HepG2 (cell line): ENCODE measurements around the gene RERE. TPM values are rescaled to one million over a fixed set of nuclear protein-coding genes. Genes with fewer than 3 reads are reported as not detected.

Experiments
- ATAC-seq: fragments of 200-7000 bp; cut with Tn5 transposase; 3 replicates; pipeline ENCODE4 v1.9.1; 2020; ENCODE audit warnings: mild to moderate bottlenecking, moderate library complexity
- BruUV-seq: library from RNA; stranded (reverse); fragments of 400-500 nt; replicated peaks from 2 replicates; lab custom pipeline; 2021; lab: Mats Ljungman, UMichigan
- CTCF ChIA-PET: fragments of 300-600 bp; formaldehyde crosslinking; extraction: SDS; loops from one replicate; lab custom pipeline; 2021; ENCODE audit warnings: low total read pairs, inconsistent platforms, low intra/inter-chr PET ratio; lab: Yijun Ruan, JAX
- POLR2A ChIA-PET: fragments of 350-600 bp; sonication (Branson Sonifier 250); formaldehyde crosslinking; loops from one replicate; lab custom pipeline; 2020; ENCODE audit warnings: antibody characterized with exemption, inconsistent platforms; lab: Yijun Ruan, JAX
- DNase-seq: peaks from one replicate; pipeline ENCODE4 v3.0.0-alpha.2; 2015; ENCODE audit warnings: low spot score
- FAIRE-seq: peaks from 3 replicates; lab custom pipeline; 2011; peaks lifted over from hg19 to GRCh38; lab: Jason Lieb, UNC
- H2AFZ ChIP-seq: one replicate; pipeline ENCODE4 v1.6.1; 2011; ENCODE audit warnings: low read length, inconsistent platforms
- H3K27ac ChIP-seq: fragments of 300-600 bp; 3 replicates; pipeline ENCODE4 v1.8.0; 2011; ENCODE audit warnings: mixed run types, mild to moderate bottlenecking, mixed read lengths, low read length, inconsistent platforms; ENCODE audit not compliant: insufficient read depth; ENCODE audit errors: extremely low read length
- H3K27me3 ChIP-seq, 2 experiments: fragments of 200-600 bp in 1 of 2; 2 replicates in 1 of 2; 3 replicates in 1 of 2; pipeline versions ENCODE4 v1.6.0 to v1.8.0; 2011; ENCODE audit warnings: low read length in 2 of 2, mild to moderate bottlenecking in 2 of 2, moderate library complexity in 2 of 2, inconsistent platforms in 1 of 2; ENCODE audit not compliant: insufficient read depth in 2 of 2, control insufficient read depth in 1 of 2
- H3K36me3 ChIP-seq, 2 experiments: fragments of 200-600 bp in 1 of 2; replicated peaks in 1 of 2; 2 replicates in 1 of 2; 3 replicates in 1 of 2; pipeline versions ENCODE4 v1.5.1 to v1.8.0; 2011; ENCODE audit warnings: low read length in 2 of 2, inconsistent platforms in 1 of 2; ENCODE audit not compliant: insufficient read depth in 2 of 2, control insufficient read depth in 1 of 2
- H3K4me1 ChIP-seq: 2 replicates; pipeline ENCODE4 v1.5.1; 2012; ENCODE audit warnings: low read length, inconsistent platforms; ENCODE audit not compliant: insufficient read depth
- H3K4me2 ChIP-seq: 2 replicates; pipeline ENCODE4 v1.6.0; 2011; ENCODE audit warnings: low read depth, low read length, inconsistent platforms
- H3K4me3 ChIP-seq, 3 experiments: fragments of 200-600 bp in 1 of 3; sonication (generic), shearing (Covaris generic) in 1 of 3; replicated peaks in 1 of 3; 2 replicates each; pipeline ENCODE4 v1.5.1; 2011 to 2016; ENCODE audit warnings: low read length in 3 of 3, inconsistent platforms in 2 of 3, low read depth in 2 of 3, mild to moderate bottlenecking in 2 of 3, control low read depth in 1 of 3, mixed read lengths in 1 of 3; ENCODE audit not compliant: insufficient read depth in 1 of 3
- H3K79me2 ChIP-seq: one replicate; pipeline ENCODE4 v1.6.1; 2011; ENCODE audit warnings: low read length, inconsistent platforms; ENCODE audit not compliant: insufficient read depth
- H3K9ac ChIP-seq: 2 replicates; pipeline ENCODE4 v1.6.0; 2011; ENCODE audit warnings: mild to moderate bottlenecking, low read depth, low read length, inconsistent platforms; ENCODE audit not compliant: insufficient read depth
- H3K9me3 ChIP-seq: 2 replicates; pipeline ENCODE4 v1.5.1; 2012; ENCODE audit warnings: mild to moderate bottlenecking, low read length
- H4K20me1 ChIP-seq: 2 replicates; pipeline ENCODE4 v1.6.0; 2011; ENCODE audit warnings: inconsistent platforms, mild to moderate bottlenecking, low read length, moderate library complexity; ENCODE audit not compliant: insufficient read depth
- E2F1 ChIP-seq: sonication (generic); formaldehyde crosslinking; IDR thresholded peaks from 2 replicates; pipeline ENCODE4 v1.5.0; 2020; ENCODE audit warnings: missing genetic modification reagents
- FOXP1 ChIP-seq, 2 experiments: fragments of 450-650 bp in 1 of 2; IDR thresholded peaks; 2 replicates each; pipeline ENCODE4 v1.6.1; 2017 to 2018; ENCODE audit warnings: antibody characterized with exemption in 1 of 2
- GATAD2A ChIP-seq: IDR thresholded peaks from 2 replicates; pipeline ENCODE4 v1.6.1; 2016
- LCORL ChIP-seq, 2 experiments: fragments of 450-650 bp in 1 of 2; sonication (generic) in 1 of 2; formaldehyde crosslinking in 1 of 2; IDR thresholded peaks; 2 replicates each; pipeline versions ENCODE4 v1.5.0 to v1.6.1; 2017 to 2020; ENCODE audit warnings: antibody characterized with exemption in 1 of 2, missing genetic modification reagents in 1 of 2
- MAFG ChIP-seq: sonication (generic); formaldehyde crosslinking; IDR thresholded peaks from 2 replicates; pipeline ENCODE4 v1.5.1; 2020; ENCODE audit warnings: mild to moderate bottlenecking, missing genetic modification reagents
- RCOR2 ChIP-seq: IDR thresholded peaks from 2 replicates; pipeline ENCODE4 v1.6.1; 2016; ENCODE audit warnings: missing biosample characterization, missing genetic modification reagents
- RERE ChIP-seq: IDR thresholded peaks from 2 replicates; pipeline ENCODE4 v1.6.1; 2016; ENCODE audit warnings: low read depth, missing genetic modification reagents, missing compliant biosample characterization
- SMAD1 ChIP-seq: sonication (generic); formaldehyde crosslinking; IDR thresholded peaks from 2 replicates; pipeline ENCODE4 v1.4.0; 2020; ENCODE audit warnings: missing genetic modification reagents, low read depth, mild to moderate bottlenecking, borderline replicate concordance
- SP5 ChIP-seq: IDR thresholded peaks from 2 replicates; pipeline ENCODE4 v1.6.1; 2016; ENCODE audit warnings: low read depth, borderline replicate concordance
- TARDBP ChIP-seq: sonication (generic); formaldehyde crosslinking; IDR thresholded peaks from 2 replicates; pipeline ENCODE4 v1.8.0; 2022; ENCODE audit warnings: mild to moderate bottlenecking, missing genetic modification reagents
- THRA ChIP-seq: sonication (generic); formaldehyde crosslinking; IDR thresholded peaks from 2 replicates; pipeline ENCODE4 v1.4.0; 2020; ENCODE audit warnings: missing genetic modification reagents, borderline replicate concordance
- ZBTB34 ChIP-seq: sonication (generic); formaldehyde crosslinking; IDR thresholded peaks from 2 replicates; pipeline ENCODE4 v1.8.0; 2022; ENCODE audit warnings: mild to moderate bottlenecking, missing genetic modification reagents
- ZBTB7B ChIP-seq: sonication (generic); formaldehyde crosslinking; IDR thresholded peaks from 2 replicates; pipeline ENCODE4 v1.4.0; 2020; ENCODE audit warnings: missing genetic modification reagents
- ZNF224 ChIP-seq: sonication (generic); formaldehyde crosslinking; IDR thresholded peaks from 2 replicates; pipeline ENCODE4 v1.5.0; 2020; ENCODE audit warnings: mild to moderate bottlenecking, missing genetic modification reagents
- ZNF572 ChIP-seq: sonication (generic); formaldehyde crosslinking; IDR thresholded peaks from 2 replicates; pipeline ENCODE4 v1.5.1; 2020; ENCODE audit warnings: mild to moderate bottlenecking, missing genetic modification reagents
- ZNF83 ChIP-seq: sonication (generic); formaldehyde crosslinking; IDR thresholded peaks from 2 replicates; pipeline ENCODE4 v1.4.0; 2020; ENCODE audit warnings: missing genetic modification reagents, mild to moderate bottlenecking, borderline replicate concordance
- in situ Hi-C: cut with HindIII; loops from 2 replicates; pipeline ENCODE4 v1.10.0; 2017; ENCODE audit warnings: low pct_unique_long_range_greater_than_20kb; ENCODE audit not compliant: extremely low pct_ligation_motif_present
- intact Hi-C: fragments of 100-400 bp; cut with micrococcal nuclease; formaldehyde crosslinking; loops from one replicate; pipeline ENCODE4 v1.10.0; 2022; ENCODE audit not compliant: unreplicated experiment
- polyA plus RNA-seq, 8 experiments: library from polyadenylated mRNA; depleted of rRNA in 3 of 8; stranded (reverse) in 7 of 8; unstranded in 1 of 8; fragments of >200 nt; fragmentation: Illumina TruSeq in 4 of 8; extraction: Trizol in 4 of 8; gene quantifications; 2 replicates each; pipeline versions ENCODE4 v1.2.1 to v1.2.3, GENCODE V29; 2011 to 2016; ENCODE audit warnings: low read depth in 4 of 8, missing spikeins in 1 of 8, mixed read lengths in 1 of 8; ENCODE audit not compliant: insufficient read depth in 1 of 8
- total RNA-seq, 5 experiments: library from RNA; depleted of rRNA; stranded (reverse); fragments of >200 nt; fragmentation: Illumina TruSeq; extraction: Trizol; gene quantifications; 2 replicates each; pipeline ENCODE4 v1.2.3, GENCODE V29; 2016; ENCODE audit warnings: low read depth in 1 of 5

RERE gene
- total and polyA plus RNA-seq, 2 of the 13 experiments (the other 11 are each of a cell fraction or from before 2014, with no cell fraction given) = 18.3 to 21.9 TPM

GRCh38 chr1:8478566-8478965 is 338.9 kb downstream of the RERE start:
- Histone ChIP-seq H3K36me3 (peaks cover 1 to 11% of the 10 kb centered on the region in 2 experiments; a peak in 3 of 5 replicates), H3K27me3 (no peaks in the 10 kb centered on the region), H3K79me2 (peaks cover 21% of the 10 kb centered on the region), H3K4me2 (peak overlapping the region; percentile 12; the same call in 1 of the 2 replicates), H3K9ac (no peak overlapping the region), H2AFZ (no peak overlapping the region), H3K9me3 (no peaks in the 10 kb centered on the region), H4K20me1 (peaks cover 40% of the 10 kb centered on the region), H3K4me3 (no peak overlapping the region), H3K4me1 (peaks cover 48% of the 10 kb centered on the region), H3K27ac (peak overlapping the region; percentile 66)
- POLR2A ChIA-PET = no interaction called here
- ATAC-seq (peak; percentile 85), FAIRE-seq (peak; percentile 87), DNase-seq (peak; percentile 45)
- no TSS peak for BruUV-seq
- intact Hi-C loops (no loop called here), in situ Hi-C loops (no loop called here)
- CTCF ChIA-PET = no interaction called here
- no peak for TF ChIP-seq ZBTB34 (CRISPR knock-in tag)
- no peak for TF ChIP-seq ZNF224
- no peak for TF ChIP-seq SP5 (CRISPR knock-in tag)
- TF ChIP-seq LCORL (IDR thresholded peaks at IDR 0.05) = no peak
- peak; percentile 29; the same call in 1 of the 2 replicates for TF ChIP-seq LCORL (CRISPR knock-in tag; IDR thresholded peaks at IDR 0.05)
- TF ChIP-seq TARDBP (CRISPR knock-in tag) = no peak
- no peak for TF ChIP-seq FOXP1 (IDR thresholded peaks at IDR 0.05)
- TF ChIP-seq FOXP1 (CRISPR knock-in tag; IDR thresholded peaks at IDR 0.05) = 0 out of 2 replicates have a peak, but pooled peaks have one; percentile 21
- no peak for TF ChIP-seq ZNF572 (CRISPR knock-in tag)
- TF ChIP-seq ZBTB7B (CRISPR knock-in tag) = no peak
- TF ChIP-seq RERE (CRISPR knock-in tag) = no peak
- no peak for TF ChIP-seq MAFG
- TF ChIP-seq E2F1 (CRISPR knock-in tag) = no peak
- TF ChIP-seq THRA (CRISPR knock-in tag) = peak; percentile 67; the same call in 1 of the 2 replicates
- no peak for TF ChIP-seq RCOR2 (CRISPR knock-in tag)
- TF ChIP-seq SMAD1 (CRISPR knock-in tag) = no peak
- TF ChIP-seq GATAD2A (CRISPR knock-in tag) = no peak
- TF ChIP-seq ZNF83 = no peak
